HG03066 (cell line): ENCODE data around the gene CUBN.

Source experiments
- ATAC-seq: cut with Tn5 transposase; IDR thresholded peaks from one replicate; pipeline ENCODE4 v1.9.1; 2021; ENCODE audit warnings: low read depth; ENCODE audit not compliant: unreplicated experiment

Gene CUBN

DNA sequence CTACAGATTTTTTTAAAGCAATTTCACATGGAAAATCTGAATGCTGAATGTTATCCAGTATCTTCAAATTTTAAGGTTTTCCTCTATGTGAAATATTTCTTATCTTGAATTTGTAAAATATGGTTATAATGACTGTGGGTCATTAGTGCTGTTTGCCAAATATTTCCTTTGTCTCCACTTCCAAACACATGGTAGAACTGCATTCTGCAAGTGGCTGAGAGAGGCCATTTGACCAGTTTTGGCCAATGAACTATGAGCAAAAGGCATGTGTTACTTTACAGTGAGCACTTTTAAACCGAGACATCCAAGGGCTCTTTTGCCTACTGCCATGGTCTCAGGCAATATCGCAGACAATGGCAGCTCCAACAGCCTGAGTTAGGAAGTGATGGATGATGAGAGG is 195.2 kb downstream of the CUBN start:
- no peak for ATAC-seq

- no peak for ATAC-seq
Observed at GRCh38 chr10:16933783-16934182, 195.8 kb downstream of the CUBN start.

- no peak for ATAC-seq
Observed at GRCh38 chr10:16931930-16932329, 197.7 kb downstream of the CUBN start.

DNA sequence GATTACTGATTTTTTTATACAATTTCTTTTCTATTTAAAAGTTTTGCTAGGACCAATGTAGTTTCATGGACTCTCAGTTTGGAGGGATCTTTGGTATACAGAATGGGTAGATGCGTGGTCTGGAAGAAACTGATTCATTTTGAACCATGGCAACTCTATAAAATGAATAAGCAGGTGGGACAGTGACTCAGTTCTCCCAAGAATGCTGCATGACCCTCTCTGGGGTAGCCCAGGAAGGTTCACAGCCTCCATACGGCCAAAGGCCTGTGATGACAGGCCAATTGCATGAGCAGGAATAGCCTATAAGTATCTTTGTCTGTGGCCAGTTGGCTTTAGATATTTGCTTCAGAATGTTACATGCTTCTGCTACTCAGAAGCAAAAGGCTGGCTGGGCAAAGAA is 199.1 kb downstream of the CUBN start:
- ATAC-seq = no peak

DNA sequence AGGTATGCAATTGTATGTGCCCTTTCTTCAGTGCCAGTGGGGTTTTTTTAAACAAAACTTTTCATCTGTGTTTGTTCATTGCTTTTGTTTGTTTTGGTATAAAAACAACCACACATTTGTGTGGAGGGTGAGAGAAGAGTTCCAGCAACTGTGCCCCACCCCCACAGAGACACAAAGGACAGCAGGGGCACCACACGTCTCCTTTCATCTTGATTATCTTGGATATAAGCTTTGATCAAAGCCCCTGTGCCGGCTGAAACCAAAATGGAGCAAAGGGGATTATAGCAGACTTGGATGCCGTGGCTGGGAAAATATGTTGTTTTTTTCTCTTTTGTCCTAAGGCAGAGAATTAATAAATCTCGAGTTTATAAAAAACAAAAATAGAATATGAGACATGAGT is 200.5 kb downstream of the CUBN start:
- no peak for ATAC-seq

DNA sequence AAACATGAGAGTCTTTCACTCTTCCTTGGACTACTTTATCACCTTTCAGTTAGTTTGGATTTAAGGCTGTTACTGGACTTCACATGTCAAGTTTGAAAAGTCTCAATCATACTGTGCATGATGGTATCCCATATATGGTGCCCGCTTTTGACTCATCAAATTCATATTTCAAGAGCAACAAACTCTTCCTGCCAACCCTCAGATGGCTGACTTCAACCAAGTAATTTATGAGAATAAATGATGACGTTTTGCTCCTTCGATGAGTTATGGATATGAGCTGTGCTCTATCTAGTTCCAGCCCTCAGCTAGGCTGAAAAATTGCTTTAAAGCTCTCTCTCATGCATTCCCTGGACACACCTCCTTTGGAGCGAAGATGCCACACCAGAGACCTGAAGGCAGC is 202.1 kb downstream of the CUBN start:
- ATAC-seq = no peak

GRCh38 chr10:16923726-16924125 is 205.9 kb downstream of the CUBN start:
- no peak for ATAC-seq

- ATAC-seq = no peak
Observed at GRCh38 chr10:16923309-16923708, 206.3 kb downstream of the CUBN start.

- ATAC-seq = no peak
Observed at GRCh38 chr10:16919121-16919982, 210.3 kb downstream of the CUBN start.

DNA sequence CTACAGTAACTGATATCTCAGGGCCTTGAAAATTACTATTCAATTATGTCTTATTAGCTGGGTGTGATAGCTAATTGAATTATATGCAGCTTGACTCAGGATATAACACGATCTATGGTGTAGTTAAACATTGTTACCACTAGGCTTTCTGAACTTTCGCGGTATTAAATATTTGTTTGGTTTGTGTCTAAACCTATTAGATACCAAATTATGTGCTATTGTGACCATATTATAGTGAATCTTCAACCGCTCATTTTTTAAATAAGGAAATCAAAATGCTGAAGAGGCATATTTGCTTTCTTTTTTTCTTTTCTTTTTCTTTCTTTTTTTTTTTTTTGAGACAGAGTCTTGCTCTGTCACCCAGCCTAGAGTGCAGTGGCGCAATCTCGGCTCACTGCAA is 213.1 kb downstream of the CUBN start:
- ATAC-seq = no peak

DNA sequence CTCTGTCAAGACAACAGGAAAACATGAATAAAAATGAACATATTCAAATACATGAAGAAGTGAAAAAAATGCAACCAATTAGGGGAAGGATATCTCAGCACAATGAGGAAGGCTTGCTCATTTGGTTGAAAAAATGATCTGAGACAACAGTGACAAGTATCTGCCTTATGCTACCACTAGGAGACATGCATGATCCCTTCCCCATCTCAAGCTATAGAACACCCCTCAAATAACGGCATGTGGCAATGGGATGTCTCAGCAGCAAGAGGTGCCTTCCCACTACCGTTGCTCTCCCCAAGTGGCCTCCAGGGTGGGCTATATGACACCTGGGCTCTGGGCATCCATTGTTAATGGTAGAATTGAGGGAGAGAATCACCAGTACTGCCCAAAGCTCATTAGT is 214.3 kb downstream of the CUBN start:
- no peak for ATAC-seq

DNA sequence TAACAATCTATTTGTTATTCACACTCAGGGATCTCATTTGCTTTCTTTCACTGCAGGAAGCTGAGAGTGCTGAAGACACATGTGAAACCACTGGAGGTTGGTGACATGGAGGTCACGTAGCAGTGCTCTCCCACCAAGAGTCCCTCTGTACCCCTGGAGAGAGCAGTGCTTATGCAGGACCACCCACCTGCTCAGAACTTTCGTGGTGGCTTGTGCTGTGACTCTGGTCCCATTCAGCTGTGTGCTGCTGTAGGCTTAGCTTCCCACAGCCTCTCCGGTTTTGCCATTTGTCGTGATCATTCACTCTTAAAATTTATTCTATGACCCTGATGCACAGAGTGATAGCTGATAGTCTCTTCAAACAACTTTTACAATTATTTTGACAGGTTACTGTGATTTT is 216.3 kb downstream of the CUBN start:
- no peak for ATAC-seq

DNA sequence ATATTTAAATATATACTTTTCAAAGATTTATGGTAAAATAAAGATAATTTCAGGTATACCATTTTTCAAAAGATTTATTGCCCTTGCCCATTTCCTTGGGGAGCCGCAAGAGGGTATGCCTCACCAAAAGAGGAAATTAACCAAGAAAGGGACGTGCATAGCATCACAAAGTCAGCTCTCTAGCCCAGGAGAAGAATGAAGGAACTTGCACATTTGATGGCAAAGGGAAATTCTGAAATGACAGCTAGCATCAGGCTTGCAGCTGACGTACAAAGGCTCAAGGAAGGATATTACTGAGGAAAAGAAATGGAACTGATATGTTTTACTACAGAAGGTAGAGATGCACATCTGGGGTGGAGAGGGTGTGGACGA is 218.8 kb downstream of the CUBN start:
- ATAC-seq = no peak

DNA sequence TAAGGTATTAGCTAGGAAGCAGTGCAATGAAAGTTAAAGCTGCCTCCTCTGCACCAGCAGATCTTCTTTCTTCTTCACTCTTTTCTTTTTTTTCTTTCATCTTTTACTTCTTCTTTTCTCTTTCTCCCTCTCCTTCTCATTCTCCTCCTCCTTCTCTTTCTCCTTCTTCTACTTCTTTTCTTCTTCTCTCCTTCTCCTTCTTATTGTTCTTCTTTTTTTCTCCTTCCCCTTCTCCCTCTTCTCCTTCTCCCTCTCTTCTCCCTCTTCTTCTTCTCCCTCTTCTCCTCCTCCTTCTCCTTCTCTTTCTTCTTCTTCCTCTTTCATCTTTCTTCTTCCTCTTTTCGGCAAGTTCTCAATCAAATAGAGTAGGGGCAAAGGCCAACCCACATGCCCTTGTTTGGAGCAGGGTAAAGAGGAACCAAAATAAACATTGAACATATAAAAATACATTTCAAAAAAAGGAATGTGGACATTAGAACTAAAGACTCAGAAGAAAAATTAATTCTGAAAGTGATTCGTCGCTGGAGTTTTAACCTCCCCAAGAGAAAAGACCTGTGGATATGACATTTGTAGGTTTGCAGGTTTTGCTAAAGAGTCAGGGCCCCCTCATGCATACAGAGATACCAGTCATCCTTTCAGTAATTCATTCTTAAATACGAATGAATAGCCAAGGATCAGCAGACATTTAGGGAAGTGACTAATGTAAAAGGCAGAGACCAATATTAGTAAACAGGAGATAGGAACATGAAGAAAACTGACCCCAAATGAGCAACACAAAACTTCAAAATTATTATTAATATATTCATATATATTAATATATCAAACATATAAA is 219.4 kb downstream of the CUBN start:
- ATAC-seq = no peak

DNA sequence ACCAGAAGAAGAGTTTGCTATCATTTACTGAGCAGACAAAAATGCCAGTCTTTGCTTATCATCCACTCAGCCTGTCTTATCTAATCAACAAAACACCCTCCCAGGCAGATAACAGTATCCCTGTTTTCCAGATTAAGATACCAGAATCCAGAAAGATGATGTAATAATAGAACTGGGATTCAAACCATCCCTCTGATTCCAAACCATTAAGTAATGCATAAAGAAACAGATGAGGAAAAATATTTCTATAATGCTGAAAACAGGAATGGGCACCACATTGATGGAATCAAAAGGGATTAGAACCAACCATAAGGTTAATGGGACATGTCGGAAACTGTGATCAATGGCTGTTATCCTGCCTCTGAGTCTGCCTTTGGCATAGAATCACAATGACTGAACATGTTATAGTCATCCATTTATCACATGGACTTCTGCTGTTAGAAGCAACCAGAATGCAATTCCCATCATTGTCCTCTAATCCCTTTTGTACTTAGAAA is 220.3 kb downstream of the CUBN start:
- no peak for ATAC-seq

DNA sequence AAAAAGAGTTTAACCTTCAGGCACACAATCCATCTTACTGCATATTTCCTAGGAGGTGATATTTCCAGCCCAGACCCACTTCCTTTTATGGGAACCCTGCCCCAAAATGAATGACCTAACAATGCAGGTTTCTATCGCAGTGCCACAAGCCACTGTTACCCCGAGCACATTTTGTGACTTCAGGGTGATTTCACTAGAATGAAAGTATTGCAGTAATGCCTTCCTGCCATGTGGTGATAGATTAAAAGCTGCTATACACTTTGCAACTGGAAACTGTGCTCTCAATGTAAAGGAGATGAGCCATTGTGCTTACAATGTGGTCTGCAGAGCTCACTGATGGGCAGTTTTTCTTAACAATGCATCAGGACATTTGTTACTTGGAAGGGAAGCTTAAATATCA is 221.9 kb downstream of the CUBN start:
- ATAC-seq = no peak

DNA sequence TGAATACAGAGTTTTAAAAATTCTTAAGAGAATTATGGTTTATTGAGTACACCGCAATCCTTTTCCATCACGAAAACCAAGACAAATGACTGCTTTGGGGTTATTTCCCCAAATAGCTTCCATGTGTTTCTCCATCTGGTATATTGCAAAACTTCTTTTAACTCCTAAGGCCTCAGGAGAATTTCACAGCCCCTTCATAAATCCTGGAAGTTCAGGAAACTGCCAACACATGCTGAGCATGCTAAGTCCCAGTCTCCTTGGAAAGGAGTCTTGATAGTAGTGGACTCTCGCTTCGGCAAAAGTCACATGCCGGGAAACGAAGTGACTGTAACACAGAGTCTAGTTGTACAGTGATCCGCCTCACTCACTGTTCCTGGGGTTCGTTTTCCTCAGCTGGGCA is 224.3 kb downstream of the CUBN start:
- ATAC-seq = no peak

DNA sequence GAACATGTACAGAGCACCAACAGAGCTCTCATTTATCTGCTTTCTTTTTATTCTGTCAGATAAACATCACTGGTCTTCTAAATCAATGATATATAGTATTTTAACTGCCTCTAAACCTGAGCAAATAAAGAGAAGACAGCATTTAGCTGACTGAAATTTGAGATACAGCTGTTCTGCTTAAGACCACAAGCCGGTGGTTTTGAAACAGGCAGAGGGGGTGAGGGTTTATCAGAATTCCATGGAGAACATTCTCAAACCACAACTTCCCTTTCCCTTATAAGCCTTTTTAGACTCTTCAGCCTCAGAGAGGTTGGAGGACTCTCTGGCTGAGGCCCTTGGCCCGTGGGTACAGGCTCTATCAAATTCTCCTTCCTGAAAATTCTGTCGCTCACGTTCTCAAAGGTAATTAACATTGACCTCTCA is 225.0 kb downstream of the CUBN start:
- ATAC-seq = no peak

GRCh38 chr10:16904049-16904448 is 225.6 kb downstream of the CUBN start:
- no peak for ATAC-seq

DNA sequence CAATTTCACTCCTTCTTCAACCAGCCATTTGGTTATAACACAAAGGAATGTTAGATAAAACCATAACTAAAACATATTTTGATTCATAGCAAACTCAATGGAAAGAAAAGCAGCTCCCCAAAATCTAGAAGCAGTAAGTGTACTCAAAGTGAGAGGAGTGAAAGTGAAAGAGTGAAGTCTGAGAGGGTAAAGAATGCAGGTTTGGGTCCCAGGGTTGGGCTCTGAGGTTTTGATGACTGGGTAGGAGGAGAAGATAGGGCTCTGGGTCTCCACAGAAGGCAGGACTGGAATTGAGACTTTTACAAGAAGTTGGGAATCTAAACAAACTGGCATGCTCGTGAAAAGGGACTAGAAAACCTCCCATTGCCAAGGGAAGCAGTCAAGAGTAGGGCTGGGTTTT is 227.0 kb downstream of the CUBN start:
- no peak for ATAC-seq

GRCh38 chr10:16901106-16901505 is 228.5 kb downstream of the CUBN start:
- no peak for ATAC-seq

DNA sequence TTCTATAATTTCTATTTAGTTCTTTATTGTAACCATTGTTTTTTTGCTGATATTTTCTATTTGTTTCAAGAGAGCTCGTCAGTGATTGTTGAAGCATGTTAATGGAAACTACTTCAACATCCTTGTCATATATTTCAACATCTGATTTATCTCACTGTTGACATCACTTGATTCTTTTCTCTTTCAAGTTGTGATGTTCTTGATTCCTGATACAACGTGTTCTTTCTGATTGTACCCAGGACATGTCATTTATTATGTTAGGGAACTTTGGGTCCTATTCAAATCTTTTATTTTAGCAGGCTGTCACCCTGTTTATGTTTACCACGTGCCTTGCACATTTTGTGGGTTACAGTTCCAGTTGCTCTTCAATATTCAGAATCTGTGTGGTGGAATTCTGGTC is 232.6 kb downstream of the CUBN start:
- ATAC-seq = no peak
